ENCODE data around the gene VPS45. TPM values are rescaled to one million over a fixed set of nuclear protein-coding genes. Genes with fewer than 3 reads are reported as not detected.
"Not testable (repeated sequence)": the region's sequence is repeated elsewhere in the genome, so short reads cannot be mapped to it uniquely, and the experiment has no call there.

VPS45 gene
- total RNA-seq, 2 donors from 2014 or later = 34.9 to 38.8 TPM

- Histone ChIP-seq H3K27ac (no peak overlapping the region), H3K4me3 (no peak overlapping the region), H3K27me3 (no peaks in the 10 kb centered on the region)
Measured at GRCh38 chr1:150132372-150132771, 64.8 kb downstream of the VPS45 start.

DNA sequence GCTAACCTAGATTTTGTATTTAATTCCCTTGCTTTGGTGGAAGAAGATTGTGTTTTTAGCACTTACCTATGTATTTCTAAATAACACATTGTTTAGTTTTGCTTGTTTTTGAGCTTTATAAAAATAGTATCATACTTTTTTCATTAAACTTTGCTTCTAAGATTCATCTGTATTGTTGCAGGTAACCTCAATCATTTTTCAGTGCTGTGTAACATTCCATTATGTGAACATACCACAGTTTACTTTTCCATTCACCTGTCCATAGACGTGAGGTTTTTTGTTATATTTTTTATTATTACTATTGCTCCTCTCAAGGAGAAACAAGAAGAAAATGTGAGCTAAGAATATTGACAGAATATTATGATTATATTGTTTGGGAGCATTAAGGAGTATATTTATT, 67.0 kb downstream of the VPS45 start:
- no peaks in the 10 kb centered on the region for H3K36me3 ChIP-seq
- H3K9me3 ChIP-seq = no peaks in the 10 kb centered on the region
- DNase-seq (ENCODE audit: low spot score) = no peak
- no peak overlapping the region for H3K27ac ChIP-seq
- TF ChIP-seq, protein P1, sequence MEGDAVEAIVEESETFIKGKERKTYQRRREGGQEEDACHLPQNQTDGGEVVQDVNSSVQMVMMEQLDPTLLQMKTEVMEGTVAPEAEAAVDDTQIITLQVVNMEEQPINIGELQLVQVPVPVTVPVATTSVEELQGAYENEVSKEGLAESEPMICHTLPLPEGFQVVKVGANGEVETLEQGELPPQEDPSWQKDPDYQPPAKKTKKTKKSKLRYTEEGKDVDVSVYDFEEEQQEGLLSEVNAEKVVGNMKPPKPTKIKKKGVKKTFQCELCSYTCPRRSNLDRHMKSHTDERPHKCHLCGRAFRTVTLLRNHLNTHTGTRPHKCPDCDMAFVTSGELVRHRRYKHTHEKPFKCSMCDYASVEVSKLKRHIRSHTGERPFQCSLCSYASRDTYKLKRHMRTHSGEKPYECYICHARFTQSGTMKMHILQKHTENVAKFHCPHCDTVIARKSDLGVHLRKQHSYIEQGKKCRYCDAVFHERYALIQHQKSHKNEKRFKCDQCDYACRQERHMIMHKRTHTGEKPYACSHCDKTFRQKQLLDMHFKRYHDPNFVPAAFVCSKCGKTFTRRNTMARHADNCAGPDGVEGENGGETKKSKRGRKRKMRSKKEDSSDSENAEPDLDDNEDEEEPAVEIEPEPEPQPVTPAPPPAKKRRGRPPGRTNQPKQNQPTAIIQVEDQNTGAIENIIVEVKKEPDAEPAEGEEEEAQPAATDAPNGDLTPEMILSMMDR (IDR thresholded peaks at IDR 0.05) = no peak
- no peaks in the 10 kb centered on the region for H3K4me1 ChIP-seq
- H3K27me3 ChIP-seq = no peaks in the 10 kb centered on the region
- H3K4me3 ChIP-seq = no peak overlapping the region

More at GRCh38 chr1:150132372-150132771, 64.8 kb downstream of the VPS45 start:
- no peaks in the 10 kb centered on the region for H3K36me3 ChIP-seq
- no peaks in the 10 kb centered on the region for H3K4me1 ChIP-seq
- TF ChIP-seq, protein P1 (IDR thresholded peaks at IDR 0.05) = no peak
- no peak for DNase-seq (ENCODE audit: low spot score)
- H3K9me3 ChIP-seq = no peaks in the 10 kb centered on the region

- H3K4me1 ChIP-seq; DNase-seq (ENCODE audit: low spot score); H3K4me3 ChIP-seq; H3K27ac ChIP-seq; H3K9me3 ChIP-seq; H3K27me3 ChIP-seq; H3K36me3 ChIP-seq: not testable (repeated sequence)
Measured at GRCh38 chr1:150135400-150135799, 67.8 kb downstream of the VPS45 start.

- Histone ChIP-seq H3K36me3 (no peaks in the 10 kb centered on the region), H3K9me3 (no peaks in the 10 kb centered on the region), H3K4me3 (no peak overlapping the region), H3K27ac (no peak overlapping the region), H3K27me3 (no peaks in the 10 kb centered on the region), H3K4me1 (no peaks in the 10 kb centered on the region)
- TF ChIP-seq, protein P1 (IDR thresholded peaks at IDR 0.05) = no peak
- DNase-seq (ENCODE audit: low spot score) = no peak
Measured at GRCh38 chr1:150138044-150138443, 70.5 kb downstream of the VPS45 start.

DNA sequence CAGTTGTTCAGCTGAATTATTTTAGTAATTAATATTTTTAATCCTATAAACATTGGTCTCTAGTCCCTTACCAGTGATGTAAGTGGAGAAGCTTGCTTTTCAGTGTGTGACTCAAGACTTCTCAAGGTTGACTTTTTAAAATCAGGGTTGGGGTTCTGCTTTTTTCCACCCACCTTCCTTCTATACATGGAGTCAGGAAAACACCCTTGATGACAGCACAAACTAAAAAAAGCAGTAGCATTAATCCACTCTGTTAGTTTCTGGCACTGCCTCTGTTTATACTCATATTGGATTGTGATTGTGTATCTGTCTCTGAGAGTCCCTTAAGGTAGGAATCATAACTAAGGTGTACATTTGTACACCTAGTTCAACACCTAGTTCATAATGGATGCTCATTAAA, 73.9 kb downstream of the VPS45 start:
- H3K27ac ChIP-seq = no peak overlapping the region
- no peaks in the 10 kb centered on the region for H3K36me3 ChIP-seq
- no peak for DNase-seq (ENCODE audit: low spot score)
- H3K4me3 ChIP-seq = no peak overlapping the region
- peaks cover 0 to 4% of the 10 kb centered on the region in 2 donors for H3K4me1 ChIP-seq
- H3K27me3 ChIP-seq = no peaks in the 10 kb centered on the region
- TF ChIP-seq, protein P1 (IDR thresholded peaks at IDR 0.05) = no peak
- H3K9me3 ChIP-seq = no peaks in the 10 kb centered on the region

DNA sequence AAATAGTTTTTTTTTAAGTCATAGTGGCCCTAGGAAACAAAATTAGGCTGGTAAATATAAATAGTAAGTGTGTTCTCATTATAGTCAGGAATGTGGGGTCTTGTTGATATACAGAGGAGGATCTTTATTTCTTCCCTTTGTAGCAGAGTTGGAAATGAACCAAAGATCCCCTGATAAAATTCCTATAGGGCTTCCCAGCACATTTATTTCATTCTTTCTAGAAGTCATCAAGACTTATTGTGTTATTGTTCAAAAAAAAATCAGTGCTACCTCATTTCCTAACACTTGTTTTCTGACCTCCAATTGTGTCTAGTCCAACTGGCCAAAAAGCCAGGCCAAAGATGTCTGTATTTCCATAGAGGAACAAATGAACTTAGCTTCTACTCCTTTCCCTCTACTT, 74.5 kb downstream of the VPS45 start:
- Histone ChIP-seq H3K27me3 (no peaks in the 10 kb centered on the region), H3K4me1 (peaks cover 0 to 4% of the 10 kb centered on the region in 2 donors), H3K27ac (no peak overlapping the region), H3K36me3 (no peaks in the 10 kb centered on the region), H3K9me3 (no peaks in the 10 kb centered on the region), H3K4me3 (no peak overlapping the region)
- TF ChIP-seq, protein P1 (IDR thresholded peaks at IDR 0.05) = no peak
- no peak for DNase-seq (ENCODE audit: low spot score)

Data from right atrium auricular region (tissue), 2 donors.